HepG2 (cell line): ENCODE results near the gene MBLAC1. TPM values are rescaled to one million over a fixed set of nuclear protein-coding genes. Genes with fewer than 3 reads are reported as not detected.
A peak's percentile ranks its signal among the peaks of the same experiment; 100 is the strongest.

ENCODE experiments used
- BCL6 ChIP-seq: IDR thresholded peaks from 2 replicates; pipeline ENCODE4 v1.6.1; 2016; ENCODE audit warnings: missing genetic modification reagents, missing compliant biosample characterization
- BHLHE40 ChIP-seq: IDR thresholded peaks from 2 replicates; pipeline ENCODE4 v1.6.1; 2011; ENCODE audit warnings: low read length, improper control_type of control experiment
- CEBPZ ChIP-seq: IDR thresholded peaks from 2 replicates; pipeline ENCODE4 v1.6.1; 2012; ENCODE audit warnings: low read length, improper control_type of control experiment
- ERF ChIP-seq: IDR thresholded peaks from 2 replicates; pipeline ENCODE4 v1.6.1; 2018; ENCODE audit warnings: missing biosample characterization, missing genetic modification reagents
- HNF4A ChIP-seq: sonication (generic); formaldehyde crosslinking; IDR thresholded peaks from 2 replicates; pipeline ENCODE4 v1.4.0; 2020; ENCODE audit warnings: missing genetic modification reagents
- HNRNPK ChIP-seq: fragments of 200-400 bp; formaldehyde crosslinking; IDR thresholded peaks from 2 replicates; pipeline ENCODE4 v1.6.1; 2018; ENCODE audit warnings: low read length, low read depth, moderate library complexity, mild to moderate bottlenecking; ENCODE audit not compliant: poor library complexity, severe bottlenecking
- HOXA3 ChIP-seq: sonication (generic); formaldehyde crosslinking; IDR thresholded peaks from 2 replicates; pipeline ENCODE4 v1.5.0; 2020; ENCODE audit warnings: missing genetic modification reagents
- RBM39 ChIP-seq: fragments of 200-400 bp; formaldehyde crosslinking; IDR thresholded peaks from one replicate; pipeline ENCODE4 v1.6.1; 2018; ENCODE audit warnings: antibody characterized with exemption, mild to moderate bottlenecking, low read depth, low read length; ENCODE audit not compliant: poor library complexity, severe bottlenecking
- SATB2 ChIP-seq: sonication (generic); formaldehyde crosslinking; IDR thresholded peaks from 2 replicates; pipeline ENCODE4 v1.5.0; 2020; ENCODE audit warnings: missing genetic modification reagents
- SETDB1 ChIP-seq: sonication (generic); formaldehyde crosslinking; IDR thresholded peaks from 2 replicates; pipeline ENCODE4 v1.5.1; 2020; ENCODE audit warnings: missing genetic modification reagents, mild to moderate bottlenecking, borderline replicate concordance
- SP1 ChIP-seq, 2 experiments: fragments of 450-650 bp in 1 of 2; sonication (generic) in 1 of 2; formaldehyde crosslinking in 1 of 2; IDR thresholded peaks; 2 replicates each; pipeline versions ENCODE4 v1.4.0 to v1.6.1; 2016 to 2020; ENCODE audit warnings: missing genetic modification reagents in 1 of 2
- TFAP4 ChIP-seq: sonication (generic); IDR thresholded peaks from 2 replicates; pipeline ENCODE4 v1.6.1; 2016; ENCODE audit warnings: low read depth, borderline replicate concordance
- ZBTB14 ChIP-seq: sonication (generic); formaldehyde crosslinking; IDR thresholded peaks from 2 replicates; pipeline ENCODE4 v1.4.0; 2020; ENCODE audit warnings: missing genetic modification reagents
- ZFP62 ChIP-seq: sonication (generic); formaldehyde crosslinking; IDR thresholded peaks from 2 replicates; pipeline ENCODE4 v1.4.0; 2020; ENCODE audit warnings: missing genetic modification reagents
- ZNF343 ChIP-seq: sonication (generic); formaldehyde crosslinking; IDR thresholded peaks from 2 replicates; pipeline ENCODE4 v1.4.0; 2020; ENCODE audit warnings: mild to moderate bottlenecking, missing genetic modification reagents
- ZNF431 ChIP-seq: sonication (generic); formaldehyde crosslinking; IDR thresholded peaks from 2 replicates; pipeline ENCODE4 v1.9.0; 2022; ENCODE audit warnings: missing genetic modification reagents, low read depth, mild to moderate bottlenecking, borderline replicate concordance
- ZNF678 ChIP-seq: sonication (generic); formaldehyde crosslinking; IDR thresholded peaks from 2 replicates; pipeline ENCODE4 v1.4.0; 2020; ENCODE audit warnings: mild to moderate bottlenecking, missing genetic modification reagents
- ZNF704 ChIP-seq: sonication (generic); formaldehyde crosslinking; IDR thresholded peaks from 2 replicates; pipeline ENCODE4 v1.8.1; 2023; ENCODE audit warnings: mild to moderate bottlenecking, inconsistent platforms, moderate library complexity, missing genetic modification reagents, borderline replicate concordance
- ZNF775 ChIP-seq: sonication (generic); formaldehyde crosslinking; IDR thresholded peaks from 2 replicates; pipeline ENCODE4 v1.4.0; 2020; ENCODE audit warnings: missing genetic modification reagents, mild to moderate bottlenecking, moderate library complexity, borderline replicate concordance
- ZNF800 ChIP-seq: sonication (generic); formaldehyde crosslinking; IDR thresholded peaks from 2 replicates; pipeline ENCODE4 v1.4.0; 2020; ENCODE audit warnings: missing genetic modification reagents
- polyA plus RNA-seq, 8 experiments: library from polyadenylated mRNA; depleted of rRNA in 3 of 8; stranded (reverse) in 7 of 8; unstranded in 1 of 8; fragments of >200 nt; fragmentation: Illumina TruSeq in 4 of 8; extraction: Trizol in 4 of 8; gene quantifications; 2 replicates each; pipeline versions ENCODE4 v1.2.1 to v1.2.3, GENCODE V29; 2011 to 2016; ENCODE audit warnings: low read depth in 4 of 8, missing spikeins in 1 of 8, mixed read lengths in 1 of 8; ENCODE audit not compliant: insufficient read depth in 1 of 8
- total RNA-seq, 5 experiments: library from RNA; depleted of rRNA; stranded (reverse); fragments of >200 nt; fragmentation: Illumina TruSeq; extraction: Trizol; gene quantifications; 2 replicates each; pipeline ENCODE4 v1.2.3, GENCODE V29; 2016; ENCODE audit warnings: low read depth in 1 of 5

The MBLAC1 gene
- total and polyA plus RNA-seq, 2 of the 13 experiments (the other 11 are each of a cell fraction or from before 2014, with no cell fraction given) = 0.79 to 2.1 TPM

GRCh38 chr7:100177045-100178001, 50.6 kb downstream of the MBLAC1 start, which contains the start of the genes GPC2 and STAG3 (continued):
- TF ChIP-seq ZNF775 = no peak
- no peak for TF ChIP-seq ZNF678 (CRISPR knock-in tag)
- peak; percentile 62 for TF ChIP-seq HOXA3 (CRISPR knock-in tag)
- no peak for TF ChIP-seq SETDB1 (CRISPR knock-in tag)
- peak; percentile 52; the same call in 1 of the 2 replicates for TF ChIP-seq SATB2 (CRISPR knock-in tag)
- no peak for TF ChIP-seq ERF (CRISPR knock-in tag)
- no peak for TF ChIP-seq ZNF704 (CRISPR knock-in tag)
- TF ChIP-seq RBM39 = no peak
- TF ChIP-seq ZBTB14 (CRISPR knock-in tag) = no peak
- no peak for TF ChIP-seq HNF4A (CRISPR knock-in tag)
- TF ChIP-seq ZNF431 (CRISPR knock-in tag) = no peak
- TF ChIP-seq SP1 (IDR thresholded peaks at IDR 0.05) = no peak
- TF ChIP-seq SP1 (CRISPR knock-in tag; IDR thresholded peaks at IDR 0.05) = peak; percentile 49; the same call in 1 of the 2 replicates
- no peak for TF ChIP-seq TFAP4
- no peak for TF ChIP-seq CEBPZ
- no peak for TF ChIP-seq ZNF343 (CRISPR knock-in tag)
- TF ChIP-seq ZFP62 (CRISPR knock-in tag) = no peak
- peak; percentile 57 for TF ChIP-seq HNRNPK
- TF ChIP-seq ZNF800 (CRISPR knock-in tag) = no peak
- no peak for TF ChIP-seq BCL6
- no peak for TF ChIP-seq BHLHE40
